ENCODE results near the gene PIGL. TPM values are rescaled to one million over a fixed set of nuclear protein-coding genes. Genes with fewer than 3 reads are reported as not detected.

Gene PIGL
- total RNA-seq, 1 experiment from 2014 or later = 44.1 TPM

DNA sequence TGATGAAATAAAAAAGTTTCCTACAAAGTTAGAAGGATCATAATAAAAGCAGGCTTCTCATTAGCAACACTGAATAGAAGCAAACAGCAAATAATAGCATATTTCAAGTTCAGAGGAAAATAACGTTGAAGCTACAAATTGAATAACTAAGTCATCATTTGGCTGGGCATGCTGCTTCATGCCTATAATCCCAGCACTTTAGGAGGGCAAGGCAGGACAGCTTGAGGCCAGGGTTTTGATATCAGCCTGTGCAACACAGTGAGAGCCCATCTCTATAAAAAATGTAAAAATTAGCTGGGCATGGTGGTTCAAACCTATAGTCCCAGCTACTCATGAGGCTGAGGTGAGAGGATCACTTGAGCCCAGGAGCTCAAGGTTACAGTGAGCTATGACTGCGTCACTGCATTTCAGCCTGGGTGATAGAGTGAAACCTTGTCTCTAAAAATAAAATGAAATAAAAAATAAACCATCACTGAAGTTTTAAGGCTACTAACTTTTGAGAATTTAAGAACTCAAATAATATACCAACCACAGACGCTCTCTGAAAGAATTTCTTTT is 27.1 kb upstream of the PIGL start:
- H3K27ac Mint-ChIP-seq = no peak overlapping the region
- no peaks in the 10 kb centered on the region for H3K4me1 Mint-ChIP-seq
- no peaks in the 10 kb centered on the region for H3K9me3 Mint-ChIP-seq

DNA sequence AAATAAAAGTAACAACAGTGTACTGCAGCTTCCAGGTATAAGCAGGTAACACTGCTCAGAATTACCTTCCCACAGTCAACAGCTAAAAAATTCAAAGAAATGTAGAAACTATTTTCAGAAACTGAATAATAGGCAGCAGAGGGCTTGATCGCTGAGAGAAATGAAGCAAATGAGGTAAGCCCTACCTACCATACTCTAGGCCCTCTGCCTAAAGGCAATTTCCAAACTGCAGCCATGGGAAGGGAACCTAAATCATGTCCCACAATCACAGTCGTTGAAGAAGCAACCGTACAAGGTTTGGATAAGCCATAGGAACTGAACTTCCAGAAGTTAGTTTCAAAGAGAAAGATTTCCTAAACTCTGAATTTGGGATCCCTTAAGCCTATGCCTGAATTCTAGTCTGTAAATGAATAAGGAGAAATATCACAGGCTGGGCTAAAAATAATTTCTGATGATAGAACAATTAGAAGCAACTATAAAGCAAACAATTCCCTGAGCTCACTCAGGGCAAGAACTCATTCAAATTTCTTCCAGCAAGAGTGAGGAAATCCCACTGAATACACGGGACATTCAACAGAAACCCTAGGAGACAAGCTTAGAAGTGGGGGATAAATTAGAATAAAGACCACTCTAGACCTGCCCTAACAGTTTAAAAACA is 26.2 kb upstream of the PIGL start:
- H3K9me3 Mint-ChIP-seq = no peaks in the 10 kb centered on the region
- H3K4me3 Mint-ChIP-seq = no peak overlapping the region
- POLR2A ChIA-PET = no interaction called here
- H3K27ac Mint-ChIP-seq = peak overlapping the region; percentile 57; the same call in 1 of the 2 replicates
- DNase-seq (ENCODE audit: low spot score) (no peak), ATAC-seq (no peak)
- H3K4me1 Mint-ChIP-seq = no peaks in the 10 kb centered on the region
- no peaks in the 10 kb centered on the region for H3K27me3 Mint-ChIP-seq (ENCODE audit: low read depth)
- peaks cover 24% of the 10 kb centered on the region for H3K36me3 Mint-ChIP-seq
- CTCF ChIA-PET = interaction anchor here (0.6 kb wide), 1 partner anchor 20 kb away, joined by 3 read pairs; no protein-coding TSS in a partner anchor
- TF ChIP-seq, protein P1, sequence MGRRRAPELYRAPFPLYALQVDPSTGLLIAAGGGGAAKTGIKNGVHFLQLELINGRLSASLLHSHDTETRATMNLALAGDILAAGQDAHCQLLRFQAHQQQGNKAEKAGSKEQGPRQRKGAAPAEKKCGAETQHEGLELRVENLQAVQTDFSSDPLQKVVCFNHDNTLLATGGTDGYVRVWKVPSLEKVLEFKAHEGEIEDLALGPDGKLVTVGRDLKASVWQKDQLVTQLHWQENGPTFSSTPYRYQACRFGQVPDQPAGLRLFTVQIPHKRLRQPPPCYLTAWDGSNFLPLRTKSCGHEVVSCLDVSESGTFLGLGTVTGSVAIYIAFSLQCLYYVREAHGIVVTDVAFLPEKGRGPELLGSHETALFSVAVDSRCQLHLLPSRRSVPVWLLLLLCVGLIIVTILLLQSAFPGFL (CRISPR knock-in tag; IDR thresholded peaks at IDR 0.05; ENCODE audit: borderline replicate concordance) = no peak
- TF ChIP-seq SOX15 (CRISPR knock-in tag; IDR thresholded peaks at IDR 0.05) (no peak), NFYB (CRISPR knock-in tag; conservative IDR thresholded peaks at IDR 0.05; ENCODE audit: low read depth) (no peak)
- TF ChIP-seq, protein P2, sequence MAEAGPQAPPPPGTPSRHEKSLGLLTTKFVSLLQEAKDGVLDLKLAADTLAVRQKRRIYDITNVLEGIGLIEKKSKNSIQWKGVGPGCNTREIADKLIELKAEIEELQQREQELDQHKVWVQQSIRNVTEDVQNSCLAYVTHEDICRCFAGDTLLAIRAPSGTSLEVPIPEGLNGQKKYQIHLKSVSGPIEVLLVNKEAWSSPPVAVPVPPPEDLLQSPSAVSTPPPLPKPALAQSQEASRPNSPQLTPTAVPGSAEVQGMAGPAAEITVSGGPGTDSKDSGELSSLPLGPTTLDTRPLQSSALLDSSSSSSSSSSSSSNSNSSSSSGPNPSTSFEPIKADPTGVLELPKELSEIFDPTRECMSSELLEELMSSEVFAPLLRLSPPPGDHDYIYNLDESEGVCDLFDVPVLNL (CRISPR knock-in tag; IDR thresholded peaks at IDR 0.05; ENCODE audit: borderline replicate concordance, low read depth) = no peak
- TF ChIP-seq, protein P3, sequence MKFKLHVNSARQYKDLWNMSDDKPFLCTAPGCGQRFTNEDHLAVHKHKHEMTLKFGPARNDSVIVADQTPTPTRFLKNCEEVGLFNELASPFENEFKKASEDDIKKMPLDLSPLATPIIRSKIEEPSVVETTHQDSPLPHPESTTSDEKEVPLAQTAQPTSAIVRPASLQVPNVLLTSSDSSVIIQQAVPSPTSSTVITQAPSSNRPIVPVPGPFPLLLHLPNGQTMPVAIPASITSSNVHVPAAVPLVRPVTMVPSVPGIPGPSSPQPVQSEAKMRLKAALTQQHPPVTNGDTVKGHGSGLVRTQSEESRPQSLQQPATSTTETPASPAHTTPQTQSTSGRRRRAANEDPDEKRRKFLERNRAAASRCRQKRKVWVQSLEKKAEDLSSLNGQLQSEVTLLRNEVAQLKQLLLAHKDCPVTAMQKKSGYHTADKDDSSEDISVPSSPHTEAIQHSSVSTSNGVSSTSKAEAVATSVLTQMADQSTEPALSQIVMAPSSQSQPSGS (CRISPR knock-in tag; IDR thresholded peaks at IDR 0.05; ENCODE audit: borderline replicate concordance, low read depth) = no peak

More for the DNA sequence above, 27.1 kb upstream of the PIGL start:
- POLR2A ChIA-PET = interaction anchor here (0.7 kb wide), 1 partner anchor 173 kb away, joined by 3 read pairs; no protein-coding TSS in a partner anchor
- CTCF ChIA-PET = interaction anchor here (0.6 kb wide), 1 partner anchor 21 kb away, joined by 3 read pairs; no protein-coding TSS in a partner anchor
- no peak for ATAC-seq
- TF ChIP-seq HMGA2 (CRISPR knock-in tag; IDR thresholded peaks at IDR 0.05) (no peak), TP53 (CRISPR knock-in tag; IDR thresholded peaks at IDR 0.05) (no peak), NR3C1 (CRISPR knock-in tag; conservative IDR thresholded peaks at IDR 0.05; ENCODE audit: low read depth) (no peak), PRRX2 (CRISPR knock-in tag; IDR thresholded peaks at IDR 0.05) (no peak), NR1H2 (CRISPR knock-in tag; IDR thresholded peaks at IDR 0.05) (no peak), IRF2 (CRISPR knock-in tag; IDR thresholded peaks at IDR 0.05; ENCODE audit: borderline replicate concordance, low read depth) (no peak), OVOL2 (CRISPR knock-in tag; IDR thresholded peaks at IDR 0.05; ENCODE audit: borderline replicate concordance) (no peak)
- TF ChIP-seq, protein P4, sequence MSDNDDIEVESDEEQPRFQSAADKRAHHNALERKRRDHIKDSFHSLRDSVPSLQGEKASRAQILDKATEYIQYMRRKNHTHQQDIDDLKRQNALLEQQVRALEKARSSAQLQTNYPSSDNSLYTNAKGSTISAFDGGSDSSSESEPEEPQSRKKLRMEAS (CRISPR knock-in tag; IDR thresholded peaks at IDR 0.05) = no peak
- TF ChIP-seq, protein P5, sequence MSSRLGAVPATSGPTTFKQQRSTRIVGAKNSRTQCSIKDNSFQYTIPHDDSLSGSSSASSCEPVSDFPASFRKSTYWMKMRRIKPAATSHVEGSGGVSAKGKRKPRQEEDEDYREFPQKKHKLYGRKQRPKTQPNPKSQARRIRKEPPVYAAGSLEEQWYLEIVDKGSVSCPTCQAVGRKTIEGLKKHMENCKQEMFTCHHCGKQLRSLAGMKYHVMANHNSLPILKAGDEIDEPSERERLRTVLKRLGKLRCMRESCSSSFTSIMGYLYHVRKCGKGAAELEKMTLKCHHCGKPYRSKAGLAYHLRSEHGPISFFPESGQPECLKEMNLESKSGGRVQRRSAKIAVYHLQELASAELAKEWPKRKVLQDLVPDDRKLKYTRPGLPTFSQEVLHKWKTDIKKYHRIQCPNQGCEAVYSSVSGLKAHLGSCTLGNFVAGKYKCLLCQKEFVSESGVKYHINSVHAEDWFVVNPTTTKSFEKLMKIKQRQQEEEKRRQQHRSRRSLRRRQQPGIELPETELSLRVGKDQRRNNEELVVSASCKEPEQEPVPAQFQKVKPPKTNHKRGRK (CRISPR knock-in tag; IDR thresholded peaks at IDR 0.05; ENCODE audit: borderline replicate concordance) = no peak
- TF ChIP-seq, protein P6, sequence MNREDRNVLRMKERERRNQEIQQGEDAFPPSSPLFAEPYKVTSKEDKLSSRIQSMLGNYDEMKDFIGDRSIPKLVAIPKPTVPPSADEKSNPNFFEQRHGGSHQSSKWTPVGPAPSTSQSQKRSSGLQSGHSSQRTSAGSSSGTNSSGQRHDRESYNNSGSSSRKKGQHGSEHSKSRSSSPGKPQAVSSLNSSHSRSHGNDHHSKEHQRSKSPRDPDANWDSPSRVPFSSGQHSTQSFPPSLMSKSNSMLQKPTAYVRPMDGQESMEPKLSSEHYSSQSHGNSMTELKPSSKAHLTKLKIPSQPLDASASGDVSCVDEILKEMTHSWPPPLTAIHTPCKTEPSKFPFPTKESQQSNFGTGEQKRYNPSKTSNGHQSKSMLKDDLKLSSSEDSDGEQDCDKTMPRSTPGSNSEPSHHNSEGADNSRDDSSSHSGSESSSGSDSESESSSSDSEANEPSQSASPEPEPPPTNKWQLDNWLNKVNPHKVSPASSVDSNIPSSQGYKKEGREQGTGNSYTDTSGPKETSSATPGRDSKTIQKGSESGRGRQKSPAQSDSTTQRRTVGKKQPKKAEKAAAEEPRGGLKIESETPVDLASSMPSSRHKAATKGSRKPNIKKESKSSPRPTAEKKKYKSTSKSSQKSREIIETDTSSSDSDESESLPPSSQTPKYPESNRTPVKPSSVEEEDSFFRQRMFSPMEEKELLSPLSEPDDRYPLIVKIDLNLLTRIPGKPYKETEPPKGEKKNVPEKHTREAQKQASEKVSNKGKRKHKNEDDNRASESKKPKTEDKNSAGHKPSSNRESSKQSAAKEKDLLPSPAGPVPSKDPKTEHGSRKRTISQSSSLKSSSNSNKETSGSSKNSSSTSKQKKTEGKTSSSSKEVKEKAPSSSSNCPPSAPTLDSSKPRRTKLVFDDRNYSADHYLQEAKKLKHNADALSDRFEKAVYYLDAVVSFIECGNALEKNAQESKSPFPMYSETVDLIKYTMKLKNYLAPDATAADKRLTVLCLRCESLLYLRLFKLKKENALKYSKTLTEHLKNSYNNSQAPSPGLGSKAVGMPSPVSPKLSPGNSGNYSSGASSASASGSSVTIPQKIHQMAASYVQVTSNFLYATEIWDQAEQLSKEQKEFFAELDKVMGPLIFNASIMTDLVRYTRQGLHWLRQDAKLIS (CRISPR knock-in tag; IDR thresholded peaks at IDR 0.05; ENCODE audit: borderline replicate concordance) = no peak
- TF ChIP-seq, protein P7, sequence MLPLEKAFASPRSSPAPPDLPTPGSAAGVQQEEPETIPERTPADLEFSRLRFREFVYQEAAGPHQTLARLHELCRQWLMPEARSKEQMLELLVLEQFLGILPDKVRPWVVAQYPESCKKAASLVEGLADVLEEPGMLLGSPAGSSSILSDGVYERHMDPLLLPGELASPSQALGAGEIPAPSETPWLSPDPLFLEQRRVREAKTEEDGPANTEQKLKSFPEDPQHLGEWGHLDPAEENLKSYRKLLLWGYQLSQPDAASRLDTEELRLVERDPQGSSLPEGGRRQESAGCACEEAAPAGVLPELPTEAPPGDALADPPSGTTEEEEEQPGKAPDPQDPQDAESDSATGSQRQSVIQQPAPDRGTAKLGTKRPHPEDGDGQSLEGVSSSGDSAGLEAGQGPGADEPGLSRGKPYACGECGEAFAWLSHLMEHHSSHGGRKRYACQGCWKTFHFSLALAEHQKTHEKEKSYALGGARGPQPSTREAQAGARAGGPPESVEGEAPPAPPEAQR (CRISPR knock-in tag; IDR thresholded peaks at IDR 0.05) = no peak
- TF ChIP-seq, protein P8, sequence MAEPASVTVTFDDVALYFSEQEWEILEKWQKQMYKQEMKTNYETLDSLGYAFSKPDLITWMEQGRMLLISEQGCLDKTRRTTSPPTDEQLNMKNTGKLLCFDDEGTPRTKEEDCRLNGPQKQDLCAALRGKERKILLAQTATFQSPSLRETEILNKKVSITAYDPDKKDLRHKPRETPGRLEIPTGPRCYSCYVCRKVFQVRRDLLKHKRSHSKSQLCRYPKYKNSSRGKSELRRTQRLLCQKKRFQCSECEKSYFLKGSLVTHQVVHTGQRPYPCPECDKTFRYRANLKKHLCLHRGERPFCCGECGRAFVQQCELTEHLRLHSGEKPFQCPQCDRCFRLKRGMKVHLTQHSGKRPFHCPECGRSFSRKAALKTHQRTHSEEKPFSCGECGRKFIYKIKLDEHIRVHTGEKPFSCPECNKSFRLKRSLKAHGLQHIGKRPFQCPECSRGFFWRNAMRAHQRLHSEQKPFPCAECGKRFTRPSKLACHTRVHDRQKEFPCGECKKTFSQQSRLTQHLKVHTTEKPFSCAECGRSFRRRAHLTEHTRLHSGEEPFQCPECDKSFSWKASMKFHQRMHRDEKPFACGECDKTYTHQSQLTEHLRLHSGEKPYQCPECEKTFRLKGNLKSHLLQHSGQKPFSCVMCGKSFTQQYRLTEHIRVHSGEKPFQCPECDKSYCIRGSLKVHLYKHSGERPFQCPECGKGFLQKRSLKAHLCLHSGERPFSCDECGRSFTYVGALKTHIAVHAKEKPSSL (CRISPR knock-in tag; conservative IDR thresholded peaks at IDR 0.05) = no peak
- DNase-seq (ENCODE audit: low spot score) = no peak
- Mint-ChIP-seq H3K27me3 (ENCODE audit: low read depth) (no peaks in the 10 kb centered on the region), H3K4me3 (no peak overlapping the region), H3K36me3 (peaks cover 29% of the 10 kb centered on the region)

Data from WTC11 (cell line).